NCI-H1105 treated with DMSO at 0.1 percent for 48 hours (cell line): ENCODE results near the gene SUMO4.
"Not testable (repeated sequence)": the region's sequence is repeated elsewhere in the genome, so short reads cannot be mapped to it uniquely, and the experiment has no call there.

ENCODE experiments used
- DNase-seq: peaks from one replicate; lab custom pipeline; 2025; lab: John Stamatoyannopoulos, UW

Gene SUMO4

GRCh38 chr6:149431905-149432775 lies 32.1 kb downstream of the SUMO4 start:
- DNase-seq: peak; percentile 84

DNA sequence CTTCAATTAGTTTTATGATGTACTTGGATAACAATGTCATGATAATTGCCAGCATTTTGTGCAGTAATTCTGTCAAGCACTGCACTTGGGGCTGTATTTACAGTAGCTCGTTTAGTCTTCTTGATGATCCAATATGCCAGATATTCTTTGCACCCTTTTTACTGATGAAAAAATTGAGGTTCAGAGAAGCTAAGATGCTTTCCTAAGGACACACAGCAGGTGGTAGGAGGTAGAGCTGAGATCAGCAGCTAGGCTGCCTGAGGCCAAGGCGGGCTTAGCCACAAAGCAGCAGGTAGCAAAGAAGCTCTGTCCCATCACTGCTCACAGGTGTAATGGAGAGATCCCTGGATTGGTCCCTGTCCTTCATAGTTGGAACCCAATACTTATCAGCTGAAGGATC lies 33.3 kb downstream of the SUMO4 start:
- DNase-seq: no peak

- no peak for DNase-seq
Measured at GRCh38 chr6:149433881-149434280, 33.8 kb downstream of the SUMO4 start.

- DNase-seq: no peak
Measured at GRCh38 chr6:149435919-149436586, 36.0 kb downstream of the SUMO4 start.

- no peak for DNase-seq
Measured at GRCh38 chr6:149436647-149437046, 36.6 kb downstream of the SUMO4 start.

- DNase-seq: no peak
Measured at GRCh38 chr6:149437212-149437611, 37.1 kb downstream of the SUMO4 start.

DNA sequence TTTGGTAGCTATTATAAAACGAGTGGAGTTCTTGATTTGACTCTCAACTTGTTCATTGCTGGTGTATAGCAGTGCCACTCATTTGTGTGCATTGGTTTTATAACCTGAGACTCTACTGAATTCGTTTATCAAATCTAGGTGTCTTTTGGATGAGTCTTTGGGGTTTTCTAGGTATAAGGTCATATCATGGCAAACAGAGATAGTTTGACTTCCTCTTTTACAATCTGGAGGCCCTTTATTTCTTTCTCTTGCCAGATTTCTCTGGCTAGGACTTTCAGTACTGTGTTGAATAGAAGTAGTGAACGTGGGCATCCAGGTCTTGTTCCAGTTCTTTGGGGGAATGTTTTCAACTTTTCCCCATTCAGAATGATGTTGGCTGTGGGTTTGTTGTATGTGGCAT lies 38.8 kb downstream of the SUMO4 start:
- no peak for DNase-seq

DNA sequence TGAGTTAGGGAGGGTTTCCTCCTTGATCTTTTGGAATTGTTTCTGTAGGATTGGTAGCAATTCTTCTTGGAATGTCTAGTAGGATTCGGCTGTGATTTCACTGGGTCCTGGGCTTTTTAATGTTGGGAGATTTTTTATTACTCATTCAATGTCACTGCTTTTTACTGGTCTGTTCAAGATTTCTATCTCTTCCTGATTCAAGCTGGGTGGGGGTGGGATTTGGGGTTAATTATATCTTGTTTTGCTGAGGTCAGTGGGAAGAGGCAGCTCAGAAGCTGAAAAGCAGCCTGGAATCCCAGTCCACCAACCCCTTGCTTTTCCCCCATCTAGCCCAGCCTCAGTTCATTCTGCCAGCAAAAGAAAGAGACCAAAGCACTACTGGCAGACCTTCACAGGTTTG lies 39.6 kb downstream of the SUMO4 start:
- DNase-seq: no peak

- no peak for DNase-seq
Measured at GRCh38 chr6:149440735-149441671, 40.9 kb downstream of the SUMO4 start.

DNA sequence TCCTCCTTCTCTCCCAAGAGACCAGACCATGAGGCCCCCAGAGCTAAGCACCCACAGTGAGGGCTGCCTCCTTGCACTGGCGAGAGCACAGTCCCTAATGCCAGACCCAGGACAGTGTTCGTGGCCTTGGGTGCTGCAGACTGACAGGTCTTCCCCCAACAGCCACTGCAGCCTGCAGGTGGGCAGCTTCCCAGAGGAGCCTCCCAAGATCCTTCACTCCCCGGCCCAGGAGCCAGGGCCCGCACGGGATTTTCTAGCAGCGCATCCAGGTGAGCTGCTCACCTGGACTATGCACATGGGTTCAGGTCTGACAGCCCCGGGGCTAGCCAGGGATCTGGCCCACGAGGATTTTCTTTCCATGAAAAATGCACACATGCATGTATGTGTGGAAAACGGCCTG lies 41.7 kb downstream of the SUMO4 start:
- no peak for DNase-seq

- DNase-seq: no peak
Measured at GRCh38 chr6:149443411-149444181, 43.5 kb downstream of the SUMO4 start.

GRCh38 chr6:149444360-149445094 lies 44.5 kb downstream of the SUMO4 start:
- DNase-seq: not testable (repeated sequence)

GRCh38 chr6:149445095-149445466 lies 45.0 kb downstream of the SUMO4 start:
- DNase-seq: no peak

DNA sequence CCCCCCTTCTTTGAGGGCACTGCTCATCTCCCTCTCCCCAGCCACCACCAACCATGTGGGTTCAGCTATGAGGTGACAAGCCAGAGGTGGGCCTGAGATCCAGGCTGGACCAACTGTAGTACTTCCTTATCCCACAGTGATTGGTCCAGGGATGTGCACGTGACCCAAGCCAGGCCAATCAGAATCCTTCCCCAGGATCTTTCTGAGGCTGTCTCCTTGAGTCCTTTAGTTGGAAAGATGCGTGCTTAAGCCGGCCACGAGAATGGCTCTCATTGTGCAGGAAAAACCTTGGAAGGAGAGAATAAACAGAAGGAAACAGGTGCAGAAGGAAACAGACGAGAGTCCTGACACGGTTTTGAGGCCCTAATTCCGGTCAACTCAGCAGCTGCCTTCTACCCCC lies 45.5 kb downstream of the SUMO4 start:
- no peak for DNase-seq

GRCh38 chr6:149446791-149447376 lies 46.8 kb downstream of the SUMO4 start:
- no peak for DNase-seq

GRCh38 chr6:149448821-149449453 lies 48.9 kb downstream of the SUMO4 start:
- no peak for DNase-seq

- no peak for DNase-seq
Measured at GRCh38 chr6:149449831-149450678, 50.0 kb downstream of the SUMO4 start.
